ENCODE data around the gene BIRC3.

The BIRC3 gene

GRCh38 chr11:102377891-102378290, 60.6 kb downstream of the BIRC3 start:
- DNase-seq = no peak

GRCh38 chr11:102378818-102379217, 61.5 kb downstream of the BIRC3 start:
- no peak for DNase-seq

- no peak for DNase-seq
These were observed 65.1 kb downstream of the BIRC3 start for GRCh38 chr11:102382384-102382783.

GRCh38 chr11:102383839-102384238, 66.6 kb downstream of the BIRC3 start:
- no peak for DNase-seq

- DNase-seq = no peak
These were observed 67.3 kb downstream of the BIRC3 start for GRCh38 chr11:102384419-102385079.

GRCh38 chr11:102385085-102386007, 68.1 kb downstream of the BIRC3 start:
- no peak for DNase-seq

- DNase-seq = no peak
These were observed 69.0 kb downstream of the BIRC3 start for GRCh38 chr11:102386136-102386734.

- no peak for DNase-seq
These were observed 69.9 kb downstream of the BIRC3 start for GRCh38 chr11:102387043-102387781.
